HEK293 (cell line): ENCODE results near the gene FAM124B.

Experiments
- KLF8 ChIP-seq: fragments of 450-650 bp; formaldehyde crosslinking; IDR thresholded peaks from 2 replicates; pipeline ENCODE4 v1.5.1; 2016; ENCODE audit warnings: missing biosample characterization, missing genetic modification characterization
- ZNF133 ChIP-seq: fragments of 450-650 bp; formaldehyde crosslinking; IDR thresholded peaks from 2 replicates; pipeline ENCODE4 v1.5.1; 2016; ENCODE audit warnings: missing biosample characterization, missing genetic modification characterization
- ZNF146 ChIP-seq: fragments of 450-650 bp; formaldehyde crosslinking; IDR thresholded peaks from 2 replicates; pipeline ENCODE4 v1.5.1; 2016; ENCODE audit warnings: missing biosample characterization, missing genetic modification characterization
- ZNF23 ChIP-seq: fragments of 450-650 bp; formaldehyde crosslinking; IDR thresholded peaks from 2 replicates; pipeline ENCODE4 v1.5.1; 2016; ENCODE audit warnings: missing biosample characterization, missing genetic modification characterization, borderline replicate concordance
- ZNF274 ChIP-seq, 2 experiments: fragments of 200-500 bp in 1 of 2; fragments of 450-650 bp in 1 of 2; sonication (Bioruptor generic) in 1 of 2; formaldehyde crosslinking in 1 of 2; IDR thresholded peaks; 2 replicates each; pipeline versions ENCODE4 v1.5.1 to v1.6.1; 2014 to 2016; ENCODE audit warnings: borderline replicate concordance in 1 of 2, inconsistent platforms in 1 of 2, low read length in 1 of 2, missing biosample characterization in 1 of 2, missing genetic modification characterization in 1 of 2
- ZNF747 ChIP-seq: fragments of 450-650 bp; formaldehyde crosslinking; IDR thresholded peaks from 2 replicates; pipeline ENCODE4 v1.5.1; 2016; ENCODE audit warnings: missing biosample characterization, missing genetic modification characterization
- ZNF792 ChIP-seq: fragments of 450-650 bp; formaldehyde crosslinking; IDR thresholded peaks from 2 replicates; pipeline ENCODE4 v1.5.1; 2016; ENCODE audit warnings: missing biosample characterization, missing genetic modification characterization
- TF ChIP-seq, protein P1 (sequence below): fragments of 450-650 bp; formaldehyde crosslinking; IDR thresholded peaks from 2 replicates; pipeline ENCODE4 v1.5.1; 2016; ENCODE audit warnings: missing biosample characterization, missing genetic modification characterization
- TF ChIP-seq, protein P2 (sequence below): fragments of 450-650 bp; formaldehyde crosslinking; IDR thresholded peaks from 2 replicates; pipeline ENCODE4 v1.5.1; 2016; ENCODE audit warnings: missing biosample characterization, missing genetic modification characterization
- TF ChIP-seq, protein P3 (sequence below): fragments of 450-650 bp; formaldehyde crosslinking; IDR thresholded peaks from 2 replicates; pipeline ENCODE4 v1.5.1; 2016; ENCODE audit warnings: missing biosample characterization, missing genetic modification characterization
- TF ChIP-seq, protein P4 (sequence below): fragments of 450-650 bp; formaldehyde crosslinking; conservative IDR thresholded peaks from 2 replicates; pipeline ENCODE4 v1.5.1; 2016; ENCODE audit warnings: low read depth, missing biosample characterization, missing genetic modification characterization
- TF ChIP-seq, protein P5 (sequence below): fragments of 450-650 bp; formaldehyde crosslinking; IDR thresholded peaks from 2 replicates; pipeline ENCODE4 v1.5.1; 2016; ENCODE audit warnings: missing biosample characterization, missing genetic modification characterization
- TF ChIP-seq, protein P6 (sequence below): fragments of 450-650 bp; formaldehyde crosslinking; IDR thresholded peaks from 2 replicates; pipeline ENCODE4 v1.5.1; 2016; ENCODE audit warnings: missing biosample characterization, missing genetic modification characterization
- TF ChIP-seq, protein P7 (sequence below): fragments of 450-650 bp; formaldehyde crosslinking; IDR thresholded peaks from 2 replicates; pipeline ENCODE4 v1.5.1; 2016; ENCODE audit warnings: missing biosample characterization, missing genetic modification characterization

DNA sequence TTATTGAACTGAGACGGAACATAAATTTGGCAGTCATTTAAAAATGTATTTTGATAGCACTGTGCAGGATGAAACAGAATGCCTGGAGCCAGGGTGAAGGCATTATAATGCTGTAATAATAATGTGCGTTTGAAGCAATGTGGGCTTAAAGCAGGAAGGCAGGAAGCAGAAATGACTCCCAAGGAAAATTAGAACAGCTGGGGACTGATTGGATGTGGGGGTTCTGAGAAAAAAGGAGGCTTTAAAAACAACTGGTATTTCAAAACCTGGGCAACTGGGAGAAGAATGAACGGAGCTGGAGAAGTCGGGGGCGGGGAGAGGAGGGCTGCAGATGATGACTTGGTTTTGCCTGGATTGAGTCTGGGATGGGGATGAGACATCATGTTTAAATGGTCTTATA, 12.6 kb downstream of the FAM124B start:
- TF ChIP-seq, protein P1, sequence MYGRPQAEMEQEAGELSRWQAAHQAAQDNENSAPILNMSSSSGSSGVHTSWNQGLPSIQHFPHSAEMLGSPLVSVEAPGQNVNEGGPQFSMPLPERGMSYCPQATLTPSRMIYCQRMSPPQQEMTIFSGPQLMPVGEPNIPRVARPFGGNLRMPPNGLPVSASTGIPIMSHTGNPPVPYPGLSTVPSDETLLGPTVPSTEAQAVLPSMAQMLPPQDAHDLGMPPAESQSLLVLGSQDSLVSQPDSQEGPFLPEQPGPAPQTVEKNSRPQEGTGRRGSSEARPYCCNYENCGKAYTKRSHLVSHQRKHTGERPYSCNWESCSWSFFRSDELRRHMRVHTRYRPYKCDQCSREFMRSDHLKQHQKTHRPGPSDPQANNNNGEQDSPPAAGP (tag by site-specific recombination) = no peak
- TF ChIP-seq KLF8 (tag by site-specific recombination) = no peak
- no peak for TF ChIP-seq ZNF792 (tag by site-specific recombination)
- TF ChIP-seq ZNF274 (IDR thresholded peaks at IDR 0.05; ENCODE audit: low read length) = no peak
- no peak for TF ChIP-seq ZNF274 (tag by site-specific recombination; IDR thresholded peaks at IDR 0.05; ENCODE audit: borderline replicate concordance)
- TF ChIP-seq, protein P2, sequence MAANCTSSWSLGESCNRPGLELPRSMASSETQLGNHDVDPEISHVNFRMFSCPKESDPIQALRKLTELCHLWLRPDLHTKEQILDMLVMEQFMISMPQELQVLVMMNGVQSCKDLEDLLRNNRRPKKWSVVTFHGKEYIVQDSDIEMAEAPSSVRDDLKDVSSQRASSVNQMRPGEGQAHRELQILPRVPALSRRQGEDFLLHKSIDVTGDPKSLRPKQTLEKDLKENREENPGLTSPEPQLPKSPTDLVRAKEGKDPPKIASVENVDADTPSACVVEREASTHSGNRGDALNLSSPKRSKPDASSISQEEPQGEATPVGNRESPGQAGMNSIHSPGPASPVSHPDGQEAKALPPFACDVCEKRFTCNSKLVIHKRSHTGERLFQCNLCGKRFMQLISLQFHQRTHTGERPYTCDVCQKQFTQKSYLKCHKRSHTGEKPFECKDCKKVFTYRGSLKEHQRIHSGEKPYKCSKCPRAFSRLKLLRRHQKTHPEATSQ = no peak
- TF ChIP-seq ZNF747 (tag by site-specific recombination) = no peak
- TF ChIP-seq, protein P3, sequence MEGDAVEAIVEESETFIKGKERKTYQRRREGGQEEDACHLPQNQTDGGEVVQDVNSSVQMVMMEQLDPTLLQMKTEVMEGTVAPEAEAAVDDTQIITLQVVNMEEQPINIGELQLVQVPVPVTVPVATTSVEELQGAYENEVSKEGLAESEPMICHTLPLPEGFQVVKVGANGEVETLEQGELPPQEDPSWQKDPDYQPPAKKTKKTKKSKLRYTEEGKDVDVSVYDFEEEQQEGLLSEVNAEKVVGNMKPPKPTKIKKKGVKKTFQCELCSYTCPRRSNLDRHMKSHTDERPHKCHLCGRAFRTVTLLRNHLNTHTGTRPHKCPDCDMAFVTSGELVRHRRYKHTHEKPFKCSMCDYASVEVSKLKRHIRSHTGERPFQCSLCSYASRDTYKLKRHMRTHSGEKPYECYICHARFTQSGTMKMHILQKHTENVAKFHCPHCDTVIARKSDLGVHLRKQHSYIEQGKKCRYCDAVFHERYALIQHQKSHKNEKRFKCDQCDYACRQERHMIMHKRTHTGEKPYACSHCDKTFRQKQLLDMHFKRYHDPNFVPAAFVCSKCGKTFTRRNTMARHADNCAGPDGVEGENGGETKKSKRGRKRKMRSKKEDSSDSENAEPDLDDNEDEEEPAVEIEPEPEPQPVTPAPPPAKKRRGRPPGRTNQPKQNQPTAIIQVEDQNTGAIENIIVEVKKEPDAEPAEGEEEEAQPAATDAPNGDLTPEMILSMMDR = no peak
- TF ChIP-seq, protein P4, sequence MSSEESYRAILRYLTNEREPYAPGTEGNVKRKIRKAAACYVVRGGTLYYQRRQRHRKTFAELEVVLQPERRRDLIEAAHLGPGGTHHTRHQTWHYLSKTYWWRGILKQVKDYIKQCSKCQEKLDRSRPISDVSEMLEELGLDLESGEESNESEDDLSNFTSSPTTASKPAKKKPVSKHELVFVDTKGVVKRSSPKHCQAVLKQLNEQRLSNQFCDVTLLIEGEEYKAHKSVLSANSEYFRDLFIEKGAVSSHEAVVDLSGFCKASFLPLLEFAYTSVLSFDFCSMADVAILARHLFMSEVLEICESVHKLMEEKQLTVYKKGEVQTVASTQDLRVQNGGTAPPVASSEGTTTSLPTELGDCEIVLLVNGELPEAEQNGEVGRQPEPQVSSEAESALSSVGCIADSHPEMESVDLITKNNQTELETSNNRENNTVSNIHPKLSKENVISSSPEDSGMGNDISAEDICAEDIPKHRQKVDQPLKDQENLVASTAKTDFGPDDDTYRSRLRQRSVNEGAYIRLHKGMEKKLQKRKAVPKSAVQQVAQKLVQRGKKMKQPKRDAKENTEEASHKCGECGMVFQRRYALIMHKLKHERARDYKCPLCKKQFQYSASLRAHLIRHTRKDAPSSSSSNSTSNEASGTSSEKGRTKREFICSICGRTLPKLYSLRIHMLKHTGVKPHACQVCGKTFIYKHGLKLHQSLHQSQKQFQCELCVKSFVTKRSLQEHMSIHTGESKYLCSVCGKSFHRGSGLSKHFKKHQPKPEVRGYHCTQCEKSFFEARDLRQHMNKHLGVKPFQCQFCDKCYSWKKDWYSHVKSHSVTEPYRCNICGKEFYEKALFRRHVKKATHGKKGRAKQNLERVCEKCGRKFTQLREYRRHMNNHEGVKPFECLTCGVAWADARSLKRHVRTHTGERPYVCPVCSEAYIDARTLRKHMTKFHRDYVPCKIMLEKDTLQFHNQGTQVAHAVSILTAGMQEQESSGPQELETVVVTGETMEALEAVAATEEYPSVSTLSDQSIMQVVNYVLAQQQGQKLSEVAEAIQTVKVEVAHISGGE (tag by site-specific recombination) = no peak
- no peak for TF ChIP-seq ZNF146 (tag by site-specific recombination)
- TF ChIP-seq, protein P5, sequence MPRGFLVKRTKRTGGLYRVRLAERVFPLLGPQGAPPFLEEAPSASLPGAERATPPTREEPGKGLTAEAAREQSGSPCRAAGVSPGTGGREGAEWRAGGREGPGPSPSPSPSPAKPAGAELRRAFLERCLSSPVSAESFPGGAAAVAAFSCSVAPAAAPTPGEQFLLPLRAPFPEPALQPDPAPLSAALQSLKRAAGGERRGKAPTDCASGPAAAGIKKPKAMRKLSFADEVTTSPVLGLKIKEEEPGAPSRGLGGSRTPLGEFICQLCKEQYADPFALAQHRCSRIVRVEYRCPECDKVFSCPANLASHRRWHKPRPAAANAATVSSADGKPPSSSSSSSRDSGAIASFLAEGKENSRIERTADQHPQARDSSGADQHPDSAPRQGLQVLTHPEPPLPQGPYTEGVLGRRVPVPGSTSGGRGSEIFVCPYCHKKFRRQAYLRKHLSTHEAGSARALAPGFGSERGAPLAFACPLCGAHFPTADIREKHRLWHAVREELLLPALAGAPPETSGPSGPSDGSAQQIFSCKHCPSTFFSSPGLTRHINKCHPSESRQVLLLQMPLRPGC (tag by site-specific recombination) = no peak
- TF ChIP-seq, protein P6, sequence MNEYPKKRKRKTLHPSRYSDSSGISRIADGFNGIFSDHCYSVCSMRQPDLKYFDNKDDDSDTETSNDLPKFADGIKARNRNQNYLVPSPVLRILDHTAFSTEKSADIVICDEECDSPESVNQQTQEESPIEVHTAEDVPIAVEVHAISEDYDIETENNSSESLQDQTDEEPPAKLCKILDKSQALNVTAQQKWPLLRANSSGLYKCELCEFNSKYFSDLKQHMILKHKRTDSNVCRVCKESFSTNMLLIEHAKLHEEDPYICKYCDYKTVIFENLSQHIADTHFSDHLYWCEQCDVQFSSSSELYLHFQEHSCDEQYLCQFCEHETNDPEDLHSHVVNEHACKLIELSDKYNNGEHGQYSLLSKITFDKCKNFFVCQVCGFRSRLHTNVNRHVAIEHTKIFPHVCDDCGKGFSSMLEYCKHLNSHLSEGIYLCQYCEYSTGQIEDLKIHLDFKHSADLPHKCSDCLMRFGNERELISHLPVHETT = no peak
- TF ChIP-seq, protein P7, sequence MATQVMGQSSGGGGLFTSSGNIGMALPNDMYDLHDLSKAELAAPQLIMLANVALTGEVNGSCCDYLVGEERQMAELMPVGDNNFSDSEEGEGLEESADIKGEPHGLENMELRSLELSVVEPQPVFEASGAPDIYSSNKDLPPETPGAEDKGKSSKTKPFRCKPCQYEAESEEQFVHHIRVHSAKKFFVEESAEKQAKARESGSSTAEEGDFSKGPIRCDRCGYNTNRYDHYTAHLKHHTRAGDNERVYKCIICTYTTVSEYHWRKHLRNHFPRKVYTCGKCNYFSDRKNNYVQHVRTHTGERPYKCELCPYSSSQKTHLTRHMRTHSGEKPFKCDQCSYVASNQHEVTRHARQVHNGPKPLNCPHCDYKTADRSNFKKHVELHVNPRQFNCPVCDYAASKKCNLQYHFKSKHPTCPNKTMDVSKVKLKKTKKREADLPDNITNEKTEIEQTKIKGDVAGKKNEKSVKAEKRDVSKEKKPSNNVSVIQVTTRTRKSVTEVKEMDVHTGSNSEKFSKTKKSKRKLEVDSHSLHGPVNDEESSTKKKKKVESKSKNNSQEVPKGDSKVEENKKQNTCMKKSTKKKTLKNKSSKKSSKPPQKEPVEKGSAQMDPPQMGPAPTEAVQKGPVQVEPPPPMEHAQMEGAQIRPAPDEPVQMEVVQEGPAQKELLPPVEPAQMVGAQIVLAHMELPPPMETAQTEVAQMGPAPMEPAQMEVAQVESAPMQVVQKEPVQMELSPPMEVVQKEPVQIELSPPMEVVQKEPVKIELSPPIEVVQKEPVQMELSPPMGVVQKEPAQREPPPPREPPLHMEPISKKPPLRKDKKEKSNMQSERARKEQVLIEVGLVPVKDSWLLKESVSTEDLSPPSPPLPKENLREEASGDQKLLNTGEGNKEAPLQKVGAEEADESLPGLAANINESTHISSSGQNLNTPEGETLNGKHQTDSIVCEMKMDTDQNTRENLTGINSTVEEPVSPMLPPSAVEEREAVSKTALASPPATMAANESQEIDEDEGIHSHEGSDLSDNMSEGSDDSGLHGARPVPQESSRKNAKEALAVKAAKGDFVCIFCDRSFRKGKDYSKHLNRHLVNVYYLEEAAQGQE (tag by site-specific recombination) = no peak
- TF ChIP-seq ZNF23 (tag by site-specific recombination) = no peak
- TF ChIP-seq ZNF133 (tag by site-specific recombination) = no peak
